Hepatocyte (in vitro differentiated cells): ENCODE measurements around the gene AMY2A.
"Not testable (repeated sequence)": the region's sequence is repeated elsewhere in the genome, so short reads cannot be mapped to it uniquely, and the experiment has no call there.

ENCODE experiments used
- CTCF ChIP-seq: fragments of 200-600 bp; sonication (generic); IDR thresholded peaks from 2 replicates; pipeline ENCODE4 v1.5.1; 2016; ENCODE audit warnings: antibody characterized with exemption, mild to moderate bottlenecking; ENCODE audit not compliant: poor library complexity
- EZH2phosphoT487 ChIP-seq: fragments of 200-600 bp; sonication (generic); IDR thresholded peaks from one replicate; pipeline ENCODE4 v1.6.1; 2018; ENCODE audit warnings: antibody characterized with exemption, mild to moderate bottlenecking, low read depth, moderate library complexity; ENCODE audit not compliant: unreplicated experiment, severe bottlenecking

- not testable (repeated sequence) for TF ChIP-seq CTCF, EZH2phosphoT487
These were observed 45.9 kb upstream of the AMY2A start, which contains the start of gene AMY2B for GRCh38 chr1:103571289-103571688.
